ENCODE results near the gene IBA57. TPM values are rescaled to one million over a fixed set of nuclear protein-coding genes. Genes with fewer than 3 reads are reported as not detected.

Gene IBA57
- total and polyA plus RNA-seq, 8 donors: 5.3 to 13.5 (median 7.1) TPM

GRCh38 chr1:228152918-228153258 lies 12.7 kb upstream of the IBA57 start:
- no peak for ATAC-seq
- TF ChIP-seq, protein P1, sequence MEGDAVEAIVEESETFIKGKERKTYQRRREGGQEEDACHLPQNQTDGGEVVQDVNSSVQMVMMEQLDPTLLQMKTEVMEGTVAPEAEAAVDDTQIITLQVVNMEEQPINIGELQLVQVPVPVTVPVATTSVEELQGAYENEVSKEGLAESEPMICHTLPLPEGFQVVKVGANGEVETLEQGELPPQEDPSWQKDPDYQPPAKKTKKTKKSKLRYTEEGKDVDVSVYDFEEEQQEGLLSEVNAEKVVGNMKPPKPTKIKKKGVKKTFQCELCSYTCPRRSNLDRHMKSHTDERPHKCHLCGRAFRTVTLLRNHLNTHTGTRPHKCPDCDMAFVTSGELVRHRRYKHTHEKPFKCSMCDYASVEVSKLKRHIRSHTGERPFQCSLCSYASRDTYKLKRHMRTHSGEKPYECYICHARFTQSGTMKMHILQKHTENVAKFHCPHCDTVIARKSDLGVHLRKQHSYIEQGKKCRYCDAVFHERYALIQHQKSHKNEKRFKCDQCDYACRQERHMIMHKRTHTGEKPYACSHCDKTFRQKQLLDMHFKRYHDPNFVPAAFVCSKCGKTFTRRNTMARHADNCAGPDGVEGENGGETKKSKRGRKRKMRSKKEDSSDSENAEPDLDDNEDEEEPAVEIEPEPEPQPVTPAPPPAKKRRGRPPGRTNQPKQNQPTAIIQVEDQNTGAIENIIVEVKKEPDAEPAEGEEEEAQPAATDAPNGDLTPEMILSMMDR (IDR thresholded peaks at IDR 0.05): no peak
- no peaks in the 10 kb centered on the region for H3K9me3 ChIP-seq
- H3K27ac ChIP-seq: no peak overlapping the region
- H3K4me3 ChIP-seq: no peak overlapping the region
- peaks cover 6 to 48% of the 10 kb centered on the region in 2 donors for H3K4me1 ChIP-seq
- intact Hi-C loops (cut with DNase I): no loop called here
- DNase-seq: peak in 1 of 4 donors; percentile 46
- H3K36me3 ChIP-seq: peaks cover 0 to 22% of the 10 kb centered on the region in 2 donors
- peaks cover 0 to 13% of the 10 kb centered on the region in 2 donors for H3K27me3 ChIP-seq

DNA sequence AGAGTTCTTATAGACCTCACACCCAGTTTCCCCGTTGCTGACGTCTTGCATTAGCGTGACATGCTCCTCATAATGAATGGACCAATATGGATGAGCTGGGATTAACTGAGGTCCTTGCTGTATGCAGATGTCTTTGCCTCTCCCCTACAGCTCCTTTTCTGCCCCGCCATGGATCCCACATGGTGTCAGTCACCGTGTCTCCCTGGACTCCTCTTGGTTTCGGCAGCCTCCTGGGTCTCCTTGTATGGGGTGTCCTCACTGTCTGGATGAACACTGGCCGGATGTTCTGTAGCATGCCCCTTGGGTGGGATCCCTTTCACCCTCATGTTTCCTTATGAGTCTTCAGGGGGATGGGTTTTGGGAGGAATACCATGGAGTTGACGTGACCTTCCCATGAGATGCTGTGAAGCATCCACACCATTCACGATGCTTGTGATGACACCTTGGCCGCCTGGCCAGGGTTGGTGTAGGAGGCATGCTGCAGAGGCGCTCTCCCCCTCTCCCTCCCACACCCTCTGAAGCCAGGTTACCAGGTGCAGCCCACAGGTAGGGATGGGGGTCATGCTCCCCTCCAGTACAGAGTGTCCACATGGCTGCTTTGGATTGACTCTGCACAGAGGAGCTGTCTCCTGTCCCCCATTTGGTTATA lies 11.5 kb upstream of the IBA57 start:
- ATAC-seq: no peak
- Histone ChIP-seq H3K27me3 (peaks cover 3 to 18% of the 10 kb centered on the region in 2 donors), H3K4me3 (no peak overlapping the region), H3K4me1 (peaks cover 2 to 36% of the 10 kb centered on the region in 2 donors), H3K27ac (no peak overlapping the region), H3K36me3 (peaks cover 0 to 10% of the 10 kb centered on the region in 2 donors), H3K9me3 (no peaks in the 10 kb centered on the region)
- TF ChIP-seq, protein P1 (IDR thresholded peaks at IDR 0.05): no peak
- intact Hi-C loops (cut with DNase I): no loop called here
- DNase-seq: peak in 2 of 4 donors; percentile 23 to 25

DNA sequence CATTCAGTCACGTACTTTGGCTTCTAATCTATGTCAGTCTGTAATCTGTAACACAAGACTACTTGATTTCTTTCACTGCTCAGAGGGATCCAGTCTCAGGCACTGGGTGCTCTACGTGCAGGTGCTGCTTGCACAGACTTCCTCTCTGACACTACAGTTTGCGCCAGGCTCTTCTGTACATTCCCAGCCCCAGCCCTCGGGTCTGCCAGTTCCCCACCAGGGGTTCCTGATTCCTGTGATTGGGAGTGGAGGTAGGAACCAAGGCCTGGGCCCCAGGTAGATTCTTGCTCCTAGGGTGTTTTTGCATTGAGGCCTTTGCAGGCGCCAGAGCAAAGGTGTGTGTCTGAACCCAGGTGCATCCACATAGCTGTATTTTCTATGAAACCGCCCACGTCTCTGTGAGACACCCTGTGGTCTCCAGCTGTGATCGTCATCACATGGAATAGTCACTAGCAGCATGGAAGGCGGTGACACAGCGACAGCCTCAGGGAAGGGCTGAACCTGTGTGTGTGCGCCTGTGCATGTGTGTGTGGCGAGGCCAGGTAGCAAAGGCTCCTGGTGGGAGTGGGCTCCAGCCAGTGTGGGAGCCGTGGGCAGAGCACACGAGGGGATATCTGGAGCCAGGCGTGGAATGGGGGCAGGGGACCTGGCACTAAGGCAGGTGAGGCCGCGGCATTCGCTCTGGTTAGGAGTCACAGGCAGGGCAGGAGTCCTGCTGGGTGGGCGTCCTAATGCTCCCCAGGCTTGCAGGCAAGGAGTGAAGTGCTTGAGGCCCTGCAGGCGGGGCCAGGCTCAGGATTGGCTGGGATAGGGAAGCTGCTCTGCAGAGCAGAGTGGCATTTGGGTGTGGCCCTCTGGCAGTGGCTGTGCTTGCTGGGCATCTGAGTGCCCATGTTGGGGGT lies 10.7 kb upstream of the IBA57 start:
- Histone ChIP-seq H3K9me3 (no peaks in the 10 kb centered on the region), H3K4me1 (peaks cover 0 to 28% of the 10 kb centered on the region in 2 donors), H3K27me3 (peaks cover 3 to 19% of the 10 kb centered on the region in 2 donors), H3K4me3 (no peak overlapping the region), H3K27ac (no peak overlapping the region), H3K36me3 (peaks cover 0 to 2% of the 10 kb centered on the region in 2 donors)
- TF ChIP-seq, protein P1 (IDR thresholded peaks at IDR 0.05): no peak
- intact Hi-C loops (cut with DNase I): no loop called here
- DNase-seq (peak in 2 of 4 donors; percentile 35 to 73), ATAC-seq (peak; percentile 30)

GRCh38 chr1:228155596-228156514 lies 9.7 kb upstream of the IBA57 start:
- Histone ChIP-seq H3K27me3 (peaks cover 3 to 28% of the 10 kb centered on the region in 2 donors), H3K4me3 (no peak overlapping the region), H3K36me3 (no peaks in the 10 kb centered on the region), H3K9me3 (no peaks in the 10 kb centered on the region), H3K27ac (no peak overlapping the region), H3K4me1 (peaks cover 0 to 19% of the 10 kb centered on the region in 2 donors)
- intact Hi-C loops (cut with DNase I): no loop called here
- DNase-seq: peak in 2 of 4 donors; percentile 25 to 62
- no peak for ATAC-seq
- TF ChIP-seq, protein P1 (IDR thresholded peaks at IDR 0.05): no peak
